NCI-H1417 (cell line): ENCODE results near the gene SUSD4.
A peak's percentile ranks its signal among the peaks of the same experiment; 100 is the strongest.
"Not testable (repeated sequence)": the region's sequence is repeated elsewhere in the genome, so short reads cannot be mapped to it uniquely, and the experiment has no call there.

Experiments used
- DNase-seq, 3 experiments: peaks; one replicate each; lab custom pipeline; 2025; lab: John Stamatoyannopoulos, UW

The SUSD4 gene

GRCh38 chr1:223291796-223292195 lies 72.2 kb downstream of the SUSD4 start:
- DNase-seq: peak in 1 of 3 experiments; percentile 23

- DNase-seq: no peak
Measured at GRCh38 chr1:223290397-223290796, 73.6 kb downstream of the SUSD4 start.

- no peak for DNase-seq
Measured at GRCh38 chr1:223289621-223290020, 74.4 kb downstream of the SUSD4 start.

- no peak for DNase-seq
Measured at GRCh38 chr1:223288826-223289225, 75.2 kb downstream of the SUSD4 start.

- no peak for DNase-seq
Measured at GRCh38 chr1:223285452-223285851, 78.5 kb downstream of the SUSD4 start.

- DNase-seq: not testable (repeated sequence)
Measured at GRCh38 chr1:223283697-223284096, 80.3 kb downstream of the SUSD4 start.

- not testable (repeated sequence) for DNase-seq
Measured at GRCh38 chr1:223278311-223278710, 85.7 kb downstream of the SUSD4 start.

GRCh38 chr1:223276029-223276428 lies 87.9 kb downstream of the SUSD4 start:
- DNase-seq: no peak

GRCh38 chr1:223273511-223273910 lies 90.5 kb downstream of the SUSD4 start:
- DNase-seq: no peak

GRCh38 chr1:223271085-223271781 lies 92.7 kb downstream of the SUSD4 start:
- no peak for DNase-seq

GRCh38 chr1:223270155-223270554 lies 93.8 kb downstream of the SUSD4 start:
- DNase-seq: no peak

- DNase-seq: no peak
Measured at GRCh38 chr1:223269006-223269405, 95.0 kb downstream of the SUSD4 start.

GRCh38 chr1:223266632-223267172 lies 97.3 kb downstream of the SUSD4 start:
- peak in 1 of 3 experiments; percentile 27 for DNase-seq

GRCh38 chr1:223264983-223265908 lies 98.7 kb downstream of the SUSD4 start:
- DNase-seq: no peak

- no peak for DNase-seq
Measured at GRCh38 chr1:223264529-223264928, 99.4 kb downstream of the SUSD4 start.

- DNase-seq: no peak
Measured at GRCh38 chr1:223261914-223262313, 102.1 kb downstream of the SUSD4 start.

GRCh38 chr1:223260712-223261111 lies 103.3 kb downstream of the SUSD4 start:
- DNase-seq: no peak

GRCh38 chr1:223259462-223259861 lies 104.5 kb downstream of the SUSD4 start:
- no peak for DNase-seq

GRCh38 chr1:223258751-223259198 lies 105.2 kb downstream of the SUSD4 start:
- DNase-seq: peak in 2 of 3 experiments; percentile 53 to 66

GRCh38 chr1:223257856-223258550 lies 106.0 kb downstream of the SUSD4 start:
- no peak for DNase-seq

- DNase-seq: no peak
Measured at GRCh38 chr1:223256034-223256433, 107.9 kb downstream of the SUSD4 start.

- no peak for DNase-seq
Measured at GRCh38 chr1:223253916-223254315, 110.1 kb downstream of the SUSD4 start.
